Measurements from ENCODE around the gene CBR1. TPM values are rescaled to one million over a fixed set of nuclear protein-coding genes. Genes with fewer than 3 reads are reported as not detected.

Gene CBR1
- total RNA-seq: 166 and 171 TPM in 2 replicates

GRCh38 chr21:36069713-36070583 is at the start of gene CBR1:
Gene CBR1 (plus strand): TSS chr21:36070024. CDS start chr21:36070116, 92 bp downstream.

GRCh38 chr21:36060159-36060921 is 9.5 kb upstream of the CBR1 start, which contains the start of gene SETD4:
Gene SETD4 (minus strand): TSS chr21:36060526. CDS start chr21:36058888, 1,638 bp downstream.

Other genes starting within 250 kb of the CBR1 start
- gene SETD4, start 9.5 kb upstream of the CBR1 start, total RNA-seq: 8.5 and 9.1 TPM in 2 replicates
- 2.9 and 8.1 TPM in 2 replicates for gene CBR3, start 65.1 kb downstream of the CBR1 start, total RNA-seq
- gene DOP1B, start 86.8 kb downstream of the CBR1 start, total RNA-seq: 2.0 and 2.4 TPM in 2 replicates

Data from cardiac atrium fibroblast (primary cell).